GM06990 (cell line): ENCODE data around the gene PIGB.

Source experiments
- DNase-seq: peaks from one replicate; pipeline ENCODE4 v3.0.0-alpha.2; 2011; ENCODE audit not compliant: insufficient read length; ENCODE audit errors: extremely low read depth
- H3K27me3 ChIP-seq: replicated peaks from 2 replicates; pipeline ENCODE4 v1.6.0; 2011; ENCODE audit warnings: low read length; ENCODE audit not compliant: control insufficient read depth, insufficient read depth
- H3K36me3 ChIP-seq: 2 replicates; pipeline ENCODE4 v1.5.1; 2011; ENCODE audit warnings: low read length; ENCODE audit not compliant: control insufficient read depth, insufficient read depth
- H3K4me3 ChIP-seq: replicated peaks from 2 replicates; pipeline ENCODE4 v1.5.1; 2011; ENCODE audit warnings: low read depth, mild to moderate bottlenecking, control low read depth, low read length
- TF ChIP-seq, protein P1 (sequence below): IDR thresholded peaks from 2 replicates; pipeline ENCODE4 v1.5.1; 2011; ENCODE audit warnings: low read length, control low read depth, mild to moderate bottlenecking, inconsistent platforms; ENCODE audit not compliant: insufficient read depth, poor library complexity, severe bottlenecking

PIGB gene

DNA sequence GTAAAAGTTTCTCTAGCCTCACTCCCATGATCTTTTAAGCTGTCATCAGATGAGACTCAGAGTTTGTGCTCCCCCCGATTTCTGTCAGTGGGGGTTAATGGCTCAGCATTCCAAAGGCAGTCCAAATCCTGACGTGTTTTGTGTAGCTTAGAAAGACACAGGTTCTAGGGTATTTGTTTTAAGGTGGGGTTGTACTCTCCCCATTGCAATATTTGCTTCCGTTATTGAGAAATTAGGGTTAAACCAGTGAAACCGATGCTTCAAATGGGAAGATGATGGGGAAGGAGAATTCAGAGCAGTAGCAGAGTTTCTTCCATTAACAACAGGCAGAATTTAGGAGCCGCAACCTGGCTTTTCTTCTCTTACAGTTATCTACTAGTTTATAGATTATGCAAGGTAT, 3.4 kb downstream of the PIGB start:
- H3K36me3 ChIP-seq, result no peaks in the 10 kb centered on the region
- H3K27me3 ChIP-seq, result no peaks in the 10 kb centered on the region
- TF ChIP-seq, protein P1, sequence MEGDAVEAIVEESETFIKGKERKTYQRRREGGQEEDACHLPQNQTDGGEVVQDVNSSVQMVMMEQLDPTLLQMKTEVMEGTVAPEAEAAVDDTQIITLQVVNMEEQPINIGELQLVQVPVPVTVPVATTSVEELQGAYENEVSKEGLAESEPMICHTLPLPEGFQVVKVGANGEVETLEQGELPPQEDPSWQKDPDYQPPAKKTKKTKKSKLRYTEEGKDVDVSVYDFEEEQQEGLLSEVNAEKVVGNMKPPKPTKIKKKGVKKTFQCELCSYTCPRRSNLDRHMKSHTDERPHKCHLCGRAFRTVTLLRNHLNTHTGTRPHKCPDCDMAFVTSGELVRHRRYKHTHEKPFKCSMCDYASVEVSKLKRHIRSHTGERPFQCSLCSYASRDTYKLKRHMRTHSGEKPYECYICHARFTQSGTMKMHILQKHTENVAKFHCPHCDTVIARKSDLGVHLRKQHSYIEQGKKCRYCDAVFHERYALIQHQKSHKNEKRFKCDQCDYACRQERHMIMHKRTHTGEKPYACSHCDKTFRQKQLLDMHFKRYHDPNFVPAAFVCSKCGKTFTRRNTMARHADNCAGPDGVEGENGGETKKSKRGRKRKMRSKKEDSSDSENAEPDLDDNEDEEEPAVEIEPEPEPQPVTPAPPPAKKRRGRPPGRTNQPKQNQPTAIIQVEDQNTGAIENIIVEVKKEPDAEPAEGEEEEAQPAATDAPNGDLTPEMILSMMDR, result no peak
- no peak overlapping the region for H3K4me3 ChIP-seq
- no peak for DNase-seq

DNA sequence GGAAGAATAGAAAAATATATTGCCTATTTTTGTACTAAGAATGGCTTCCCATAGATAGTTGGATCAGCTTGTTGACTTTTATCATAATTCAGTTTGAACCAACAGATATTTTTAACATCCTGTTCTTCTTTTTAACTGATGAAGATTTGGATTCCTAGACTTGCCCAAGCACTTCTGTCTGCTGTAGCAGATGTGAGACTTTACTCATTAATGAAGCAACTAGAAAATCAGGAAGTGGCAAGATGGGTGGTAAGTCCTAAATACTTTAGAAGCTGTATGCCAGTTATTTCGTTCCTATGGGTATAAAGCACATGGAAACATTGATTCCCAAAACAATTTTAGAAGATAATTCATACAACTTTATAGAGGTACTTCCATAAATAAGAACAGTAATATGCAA, 8.4 kb downstream of the PIGB start:
- DNase-seq, result no peak
- TF ChIP-seq, protein P1, result no peak
- Histone ChIP-seq H3K36me3 (peaks cover 2% of the 10 kb centered on the region), H3K4me3 (no peak overlapping the region), H3K27me3 (no peaks in the 10 kb centered on the region)

DNA sequence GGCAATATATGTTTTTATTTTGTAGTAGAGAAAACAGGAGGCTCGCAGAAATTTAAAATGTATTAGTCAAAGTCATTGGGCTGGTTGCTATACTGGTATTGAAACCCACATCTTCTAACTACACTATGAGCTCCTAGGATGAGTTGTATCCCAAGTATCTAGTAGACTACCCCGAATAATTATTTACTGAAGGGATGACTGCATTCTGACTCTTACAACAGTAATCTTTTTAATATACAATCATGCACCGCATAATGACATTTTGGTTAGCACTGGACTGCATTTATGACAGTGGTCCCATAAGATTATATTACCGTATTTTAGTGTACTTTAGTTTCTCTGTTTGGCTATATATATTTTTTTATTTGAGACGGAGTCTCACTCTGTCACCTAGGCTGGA, 15.3 kb downstream of the PIGB start:
- Histone ChIP-seq H3K27me3 (no peaks in the 10 kb centered on the region), H3K36me3 (peaks cover 7% of the 10 kb centered on the region), H3K4me3 (no peak overlapping the region)
- TF ChIP-seq, protein P1, result no peak
- no peak for DNase-seq

DNA sequence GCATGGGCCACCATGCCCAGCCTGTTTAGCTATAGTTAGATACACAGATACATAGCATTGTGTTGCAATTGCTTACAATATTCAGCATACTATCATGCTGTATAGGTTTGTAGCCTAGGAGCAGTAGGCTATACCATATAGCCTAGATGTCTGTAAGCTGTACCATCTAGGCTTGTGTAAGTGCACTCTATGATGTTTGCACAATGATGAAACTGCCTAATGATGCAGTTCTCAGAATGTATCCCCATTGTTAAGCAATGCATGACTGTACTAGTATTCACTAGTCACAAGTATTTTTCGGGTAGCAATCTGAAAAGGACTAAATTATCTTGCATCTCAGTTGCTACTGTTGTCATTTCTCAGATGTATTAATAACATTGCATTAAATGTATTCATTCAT, 16.0 kb downstream of the PIGB start:
- Histone ChIP-seq H3K27me3 (no peaks in the 10 kb centered on the region), H3K36me3 (peaks cover 7% of the 10 kb centered on the region), H3K4me3 (no peak overlapping the region)
- TF ChIP-seq, protein P1, result no peak
- DNase-seq, result no peak

DNA sequence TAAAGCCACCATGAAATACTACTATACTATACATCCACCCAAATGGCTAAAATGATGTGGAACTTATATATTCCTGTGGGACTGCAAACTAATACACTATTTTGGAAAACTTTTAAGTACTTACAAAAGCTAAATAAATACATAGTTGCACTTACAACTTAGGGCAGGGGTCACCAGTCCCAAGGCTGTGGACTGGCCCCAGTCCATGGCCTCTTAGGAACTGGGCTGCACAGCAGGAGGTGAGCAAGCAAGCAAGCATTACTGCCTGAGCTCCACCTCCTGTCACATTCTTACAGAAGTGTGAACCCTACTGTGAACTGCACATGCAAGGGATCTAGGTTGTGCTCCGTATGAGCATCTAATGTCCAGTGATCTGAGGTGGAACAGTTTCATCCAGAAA, 18.1 kb downstream of the PIGB start:
- H3K27me3 ChIP-seq, result no peaks in the 10 kb centered on the region
- DNase-seq, result no peak
- H3K36me3 ChIP-seq, result peaks cover 10% of the 10 kb centered on the region
- H3K4me3 ChIP-seq, result no peak overlapping the region
- TF ChIP-seq, protein P1, result no peak

DNA sequence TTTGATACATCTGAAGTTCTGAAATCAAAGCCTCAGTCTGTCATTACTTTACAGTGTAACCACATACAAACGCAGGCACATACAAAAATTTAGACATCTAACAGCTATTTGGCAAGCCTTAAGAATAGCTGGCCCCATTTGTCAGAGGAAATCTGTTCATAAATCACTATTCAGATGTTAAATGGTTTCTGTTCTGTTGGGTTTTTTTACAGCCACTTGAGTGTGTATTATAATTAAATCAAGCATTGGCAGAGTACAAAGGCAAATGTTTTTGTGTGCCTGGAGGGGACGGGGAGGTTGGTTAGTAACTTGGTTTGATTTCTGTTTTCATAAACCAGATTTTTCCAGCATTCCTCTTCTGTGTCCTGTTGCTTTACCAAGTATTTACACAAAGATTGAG, 24.1 kb downstream of the PIGB start:
- no peak overlapping the region for H3K4me3 ChIP-seq
- H3K27me3 ChIP-seq, result no peaks in the 10 kb centered on the region
- H3K36me3 ChIP-seq, result peaks cover 2% of the 10 kb centered on the region
- TF ChIP-seq, protein P1, result no peak
- no peak for DNase-seq
